GM12878 (cell line): Measurements from ENCODE around the gene RAB36. TPM values are rescaled to one million over a fixed set of nuclear protein-coding genes. Genes with fewer than 3 reads are reported as not detected.

Experiments used
- ATAC-seq: fragments of 200-7000 bp; cut with Tn5 transposase; 3 replicates; pipeline ENCODE4 v1.9.1; 2020; ENCODE audit warnings: mild to moderate bottlenecking, moderate library complexity
- BruUV-seq: library from RNA; stranded (reverse); fragments of 400-500 nt; replicated peaks from 2 replicates; lab custom pipeline; 2021; lab: Mats Ljungman, UMichigan
- CTCF ChIA-PET: fragments of 300-600 bp; sonication (Branson Sonifier 250); formaldehyde crosslinking; extraction: SDS; loops from one replicate; lab custom pipeline; 2021; ENCODE audit warnings: inconsistent platforms; lab: Yijun Ruan, JAX
- POLR2A ChIA-PET: fragments of 350-600 bp; formaldehyde crosslinking; extraction: SDS; loops from one replicate; lab custom pipeline; 2021; ENCODE audit warnings: inconsistent platforms; lab: Charles Lee
- RAD21 ChIA-PET: fragments of 300-600 bp; sonication (Branson Sonifier 250); formaldehyde crosslinking; loops from one replicate; lab custom pipeline; 2023; ENCODE audit warnings: antibody characterized with exemption; ENCODE audit not compliant: unreplicated experiment; lab: Charles Lee
- SMC1A ChIA-PET: fragments of 300-600 bp; sonication (Branson Sonifier 250); formaldehyde crosslinking; loops from one replicate; lab custom pipeline; 2023; ENCODE audit not compliant: unreplicated experiment, uncharacterized antibody; lab: Charles Lee
- DNase-seq: peaks from one replicate; pipeline ENCODE4 v3.0.0-alpha.2; 2011; ENCODE audit warnings: low read depth, low spot score
- FAIRE-seq: peaks from 3 replicates; lab custom pipeline; 2011; peaks lifted over from hg19 to GRCh38; lab: Jason Lieb, UNC
- H2AFZ ChIP-seq: 2 replicates; pipeline ENCODE4 v1.6.0; 2011; ENCODE audit warnings: low read depth, low read length, control low read depth; ENCODE audit not compliant: control insufficient read depth
- H3K27ac ChIP-seq: 2 replicates; pipeline ENCODE4 v1.5.1; 2011; ENCODE audit warnings: control low read depth; ENCODE audit not compliant: control insufficient read depth, insufficient read depth
- H3K27me3 ChIP-seq, 2 experiments: replicated peaks in 1 of 2; 2 replicates each; pipeline versions ENCODE4 v1.6.0 to v1.6.1; 2011; ENCODE audit warnings: low read length in 1 of 2; ENCODE audit not compliant: control insufficient read depth in 2 of 2, insufficient read depth in 2 of 2
- H3K36me3 ChIP-seq, 2 experiments: 2 replicates each; pipeline ENCODE4 v1.5.1; 2011; ENCODE audit warnings: low read length in 1 of 2; ENCODE audit not compliant: control insufficient read depth in 2 of 2, insufficient read depth in 2 of 2
- H3K4me1 ChIP-seq: 2 replicates; pipeline ENCODE4 v1.6.1; 2011; ENCODE audit warnings: mild to moderate bottlenecking, low read length, moderate library complexity, mixed read lengths; ENCODE audit not compliant: control insufficient read depth, insufficient read depth
- H3K4me2 ChIP-seq: 2 replicates; pipeline ENCODE4 v1.6.0; 2011; ENCODE audit warnings: control low read depth; ENCODE audit not compliant: control insufficient read depth, insufficient read depth
- H3K4me3 ChIP-seq: fragments of 200-600 bp; sonication (generic); 2 replicates; pipeline ENCODE4 v1.5.1; 2016
- H3K79me2 ChIP-seq: 2 replicates; pipeline ENCODE4 v1.6.0; 2011; ENCODE audit warnings: low read length; ENCODE audit not compliant: control insufficient read depth, insufficient read depth
- H3K9ac ChIP-seq: 2 replicates; pipeline ENCODE4 v1.8.0; 2011; ENCODE audit warnings: low read length, control low read depth, mixed read lengths; ENCODE audit not compliant: control insufficient read depth, insufficient read depth
- H3K9me3 ChIP-seq: replicated peaks from 3 replicates; pipeline ENCODE4 v1.5.1; 2011; ENCODE audit warnings: mild to moderate bottlenecking, low read length; ENCODE audit not compliant: control insufficient read depth, insufficient read depth
- H4K20me1 ChIP-seq: 2 replicates; pipeline ENCODE4 v1.6.0; 2011; ENCODE audit not compliant: control insufficient read depth, insufficient read depth
- ATF7 ChIP-seq: fragments of 450-650 bp; IDR thresholded peaks from 2 replicates; pipeline ENCODE4 v1.6.1; 2016; ENCODE audit warnings: low read depth, mild to moderate bottlenecking
- BHLHE40 ChIP-seq, 2 experiments: fragments of 450-650 bp in 1 of 2; IDR thresholded peaks; 2 replicates each; pipeline ENCODE4 v1.6.1; 2011 to 2017; ENCODE audit warnings: low read depth in 2 of 2, borderline replicate concordance in 1 of 2, improper control_type of control experiment in 1 of 2, low read length in 1 of 2, mild to moderate bottlenecking in 1 of 2
- HCFC1 ChIP-seq: fragments of 150-350 bp; IDR thresholded peaks from 2 replicates; pipeline ENCODE4 v1.6.1; 2014; ENCODE audit warnings: low read length
- JUND ChIP-seq: IDR thresholded peaks from 2 replicates; pipeline ENCODE4 v1.6.1; 2012; ENCODE audit warnings: low read depth, mild to moderate bottlenecking, low read length, improper control_type of control experiment, moderate library complexity
- MYB ChIP-seq: fragments of 150-350 bp; IDR thresholded peaks from 2 replicates; pipeline ENCODE4 v1.6.1; 2014; ENCODE audit warnings: mild to moderate bottlenecking, low read depth, low read length, borderline replicate concordance
- NBN ChIP-seq: fragments of 450-650 bp; IDR thresholded peaks from 2 replicates; pipeline ENCODE4 v1.6.1; 2016
- SIX5 ChIP-seq: IDR thresholded peaks from 2 replicates; pipeline ENCODE4 v1.6.1; 2011; ENCODE audit warnings: mild to moderate bottlenecking, low read depth, low read length, moderate library complexity; ENCODE audit not compliant: severe bottlenecking
- SMC3 ChIP-seq: IDR thresholded peaks from 2 replicates; pipeline ENCODE4 v1.6.1; 2011; ENCODE audit warnings: low read length, improper control_type of control experiment, borderline replicate concordance
- ZNF217 ChIP-seq: fragments of 450-650 bp; IDR thresholded peaks from 2 replicates; pipeline ENCODE4 v1.6.1; 2017; ENCODE audit warnings: antibody characterized with exemption, mild to moderate bottlenecking
- WGBS: methylation state at CpG from one replicate; pipeline ENCODE4 v1.1.6; 2016; ENCODE audit warnings: low lambda C conversion rate; ENCODE audit not compliant: insufficient replicate concordance, insufficient coverage; ENCODE audit errors: missing lambda C conversion rate; 5-methylcytosine and 5-hydroxymethylcytosine counted together
- in situ Hi-C: fragments of 300-500 bp; cut with MboI; formaldehyde crosslinking; loops from 9 replicates; pipeline ENCODE4 v1.14.3; 2018; ENCODE audit warnings: mixed read lengths
- intact Hi-C: fragments of 100-400 bp; cut with micrococcal nuclease; formaldehyde crosslinking; loops from one replicate; pipeline ENCODE4 v1.14.2; 2022; ENCODE audit not compliant: unreplicated experiment
- polyA plus RNA-seq, 11 experiments: library from polyadenylated mRNA; depleted of rRNA in 4 of 11; unstranded in 6 of 11; stranded (reverse) in 5 of 11; fragments of >200 nt; fragmentation: Nextera tagmentation in 4 of 11; fragmentation: Illumina TruSeq in 1 of 11; extraction: Ambion mirVana in 4 of 11; extraction: Trizol in 1 of 11; gene quantifications; 1 replicate in 1 of 11; 2 replicates in 10 of 11; pipeline versions ENCODE4 v1.2.1 to v1.2.3, GENCODE V29; 2011 to 2016; ENCODE audit warnings: inconsistent platforms in 2 of 11, missing spikeins in 2 of 11, low read depth in 1 of 11
- total RNA-seq, 4 experiments: library from RNA; depleted of rRNA in 3 of 4; stranded (reverse); fragments of >200 nt in 3 of 4; fragmentation: Illumina TruSeq in 1 of 4; extraction: Trizol in 1 of 4; gene quantifications; 2 replicates each; pipeline versions ENCODE4 v1.2.1 to v1.2.3, GENCODE V29; 2013 to 2021
- TF ChIP-seq, protein P1 (sequence below): fragments of 450-650 bp; IDR thresholded peaks from 2 replicates; pipeline ENCODE4 v1.6.1; 2016; ENCODE audit warnings: mild to moderate bottlenecking, moderate library complexity, borderline replicate concordance

The RAB36 gene
- total and polyA plus RNA-seq, 10 of the 15 experiments (the other 5 are each of a cell fraction or from before 2014, with no cell fraction given), result 0.31 to 2.7 (median 1.1) TPM

DNA sequence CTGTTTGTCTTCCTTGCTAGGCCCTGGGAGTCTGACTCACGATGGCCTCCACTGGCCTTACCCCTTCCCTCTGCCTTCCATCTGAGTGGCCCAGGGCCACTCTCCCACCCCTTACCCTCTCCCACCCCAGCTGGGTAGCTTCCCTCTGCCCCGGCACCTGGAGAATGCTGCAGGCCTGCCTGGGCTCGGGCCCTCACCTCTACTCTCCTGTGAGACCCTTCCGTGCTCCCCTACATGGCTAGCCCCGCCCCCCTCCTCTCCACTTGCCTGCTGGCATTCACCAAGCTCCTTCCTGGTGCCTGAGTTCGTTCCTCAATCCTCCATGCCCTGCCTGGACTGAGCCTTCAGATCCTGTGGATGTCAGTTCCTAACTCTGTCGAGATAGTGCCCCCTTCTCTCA is 8.7 kb downstream of the RAB36 start:
- DNase-seq (no peak), ATAC-seq (no peak), FAIRE-seq (no peak)
- H3K27ac ChIP-seq, result no peak overlapping the region
- H3K9ac ChIP-seq, result no peak overlapping the region
- BruUV-seq, result no TSS peak
- intact Hi-C loops (no loop called here), in situ Hi-C loops (no loop called here)
- no peak overlapping the region for H2AFZ ChIP-seq
- 92% methylated on average over 7 of the region's 7 CpGs for WGBS
- RAD21 ChIA-PET, result interaction anchor here (0.6 to 1.1 kb wide), 2 partner anchors 10 to 137 kb away, joined by 3 to 4 read pairs; no protein-coding TSS in a partner anchor
- POLR2A ChIA-PET, result no interaction called here
- no peaks in the 10 kb centered on the region for H4K20me1 ChIP-seq
- H3K9me3 ChIP-seq, result no peaks in the 10 kb centered on the region
- SMC1A ChIA-PET, result no interaction called here
- H3K79me2 ChIP-seq, result no peaks in the 10 kb centered on the region
- H3K4me1 ChIP-seq, result peaks cover 12% of the 10 kb centered on the region
- H3K4me2 ChIP-seq, result no peak overlapping the region
- CTCF ChIA-PET, result interaction anchor here (1.0 to 1.9 kb wide), 3 partner anchors 9 to 128 kb away, joined by 4 to 5 read pairs (median 4); no protein-coding TSS in a partner anchor
- H3K4me3 ChIP-seq, result no peak overlapping the region
- no peaks in the 10 kb centered on the region for H3K27me3 ChIP-seq
- TF ChIP-seq SMC3 (no peak), ATF7 (no peak), BHLHE40 (IDR thresholded peaks at IDR 0.05; ENCODE audit: borderline replicate concordance in 1 of 2, low read depth in 2 of 2, low read length in 1 of 2) (no peak), JUND (no peak), HCFC1 (no peak), NBN (no peak), SIX5 (no peak), MYB (no peak), ZNF217 (no peak)
- TF ChIP-seq, protein P1, sequence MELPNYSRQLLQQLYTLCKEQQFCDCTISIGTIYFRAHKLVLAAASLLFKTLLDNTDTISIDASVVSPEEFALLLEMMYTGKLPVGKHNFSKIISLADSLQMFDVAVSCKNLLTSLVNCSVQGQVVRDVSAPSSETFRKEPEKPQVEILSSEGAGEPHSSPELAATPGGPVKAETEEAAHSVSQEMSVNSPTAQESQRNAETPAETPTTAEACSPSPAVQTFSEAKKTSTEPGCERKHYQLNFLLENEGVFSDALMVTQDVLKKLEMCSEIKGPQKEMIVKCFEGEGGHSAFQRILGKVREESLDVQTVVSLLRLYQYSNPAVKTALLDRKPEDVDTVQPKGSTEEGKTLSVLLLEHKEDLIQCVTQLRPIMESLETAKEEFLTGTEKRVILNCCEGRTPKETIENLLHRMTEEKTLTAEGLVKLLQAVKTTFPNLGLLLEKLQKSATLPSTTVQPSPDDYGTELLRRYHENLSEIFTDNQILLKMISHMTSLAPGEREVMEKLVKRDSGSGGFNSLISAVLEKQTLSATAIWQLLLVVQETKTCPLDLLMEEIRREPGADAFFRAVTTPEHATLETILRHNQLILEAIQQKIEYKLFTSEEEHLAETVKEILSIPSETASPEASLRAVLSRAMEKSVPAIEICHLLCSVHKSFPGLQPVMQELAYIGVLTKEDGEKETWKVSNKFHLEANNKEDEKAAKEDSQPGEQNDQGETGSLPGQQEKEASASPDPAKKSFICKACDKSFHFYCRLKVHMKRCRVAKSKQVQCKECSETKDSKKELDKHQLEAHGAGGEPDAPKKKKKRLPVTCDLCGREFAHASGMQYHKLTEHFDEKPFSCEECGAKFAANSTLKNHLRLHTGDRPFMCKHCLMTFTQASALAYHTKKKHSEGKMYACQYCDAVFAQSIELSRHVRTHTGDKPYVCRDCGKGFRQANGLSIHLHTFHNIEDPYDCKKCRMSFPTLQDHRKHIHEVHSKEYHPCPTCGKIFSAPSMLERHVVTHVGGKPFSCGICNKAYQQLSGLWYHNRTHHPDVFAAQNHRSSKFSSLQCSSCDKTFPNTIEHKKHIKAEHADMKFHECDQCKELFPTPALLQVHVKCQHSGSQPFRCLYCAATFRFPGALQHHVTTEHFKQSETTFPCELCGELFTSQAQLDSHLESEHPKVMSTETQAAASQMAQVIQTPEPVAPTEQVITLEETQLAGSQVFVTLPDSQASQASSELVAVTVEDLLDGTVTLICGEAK, result no peak
- TF ChIP-seq, all 136 proteins: peak for 0
- no peaks in the 10 kb centered on the region for H3K36me3 ChIP-seq
